ENCODE results near the gene RAB1A.

The RAB1A gene

DNA sequence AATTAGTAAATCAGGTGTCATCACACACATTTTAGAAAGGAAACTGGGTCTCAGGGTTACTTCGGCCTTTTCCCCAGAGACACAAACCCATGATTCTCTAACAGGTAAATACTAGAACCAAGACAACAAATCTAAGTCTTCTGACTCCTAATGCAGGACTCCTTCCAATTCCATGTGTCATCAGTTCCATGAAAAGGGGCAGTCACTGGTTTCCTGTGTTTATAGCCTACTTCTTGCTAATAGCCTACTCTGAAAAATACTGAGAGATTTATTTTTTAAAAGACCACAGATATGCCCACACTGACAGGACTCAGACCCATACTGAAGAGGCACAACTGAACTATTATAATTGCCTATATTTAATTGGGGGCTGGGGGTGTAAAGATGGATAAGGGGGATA lies 33.0 kb downstream of the RAB1A start:
- TF ChIP-seq, protein P1, sequence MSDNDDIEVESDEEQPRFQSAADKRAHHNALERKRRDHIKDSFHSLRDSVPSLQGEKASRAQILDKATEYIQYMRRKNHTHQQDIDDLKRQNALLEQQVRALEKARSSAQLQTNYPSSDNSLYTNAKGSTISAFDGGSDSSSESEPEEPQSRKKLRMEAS (IDR thresholded peaks at IDR 0.05) = no peak
- TF ChIP-seq EGR1 (IDR thresholded peaks at IDR 0.05) = no peak
- TF ChIP-seq YY1 (IDR thresholded peaks at IDR 0.05; ENCODE audit: low read depth) = no peak
- no peak for TF ChIP-seq NFIC (IDR thresholded peaks at IDR 0.05)
- TF ChIP-seq ZBTB7A (IDR thresholded peaks at IDR 0.05; ENCODE audit: low read depth) = no peak
- TF ChIP-seq FOXM1 (IDR thresholded peaks at IDR 0.05; ENCODE audit: borderline replicate concordance, low read depth) = no peak
- TF ChIP-seq TEAD4 (IDR thresholded peaks at IDR 0.05) = no peak
- TF ChIP-seq, protein P2, sequence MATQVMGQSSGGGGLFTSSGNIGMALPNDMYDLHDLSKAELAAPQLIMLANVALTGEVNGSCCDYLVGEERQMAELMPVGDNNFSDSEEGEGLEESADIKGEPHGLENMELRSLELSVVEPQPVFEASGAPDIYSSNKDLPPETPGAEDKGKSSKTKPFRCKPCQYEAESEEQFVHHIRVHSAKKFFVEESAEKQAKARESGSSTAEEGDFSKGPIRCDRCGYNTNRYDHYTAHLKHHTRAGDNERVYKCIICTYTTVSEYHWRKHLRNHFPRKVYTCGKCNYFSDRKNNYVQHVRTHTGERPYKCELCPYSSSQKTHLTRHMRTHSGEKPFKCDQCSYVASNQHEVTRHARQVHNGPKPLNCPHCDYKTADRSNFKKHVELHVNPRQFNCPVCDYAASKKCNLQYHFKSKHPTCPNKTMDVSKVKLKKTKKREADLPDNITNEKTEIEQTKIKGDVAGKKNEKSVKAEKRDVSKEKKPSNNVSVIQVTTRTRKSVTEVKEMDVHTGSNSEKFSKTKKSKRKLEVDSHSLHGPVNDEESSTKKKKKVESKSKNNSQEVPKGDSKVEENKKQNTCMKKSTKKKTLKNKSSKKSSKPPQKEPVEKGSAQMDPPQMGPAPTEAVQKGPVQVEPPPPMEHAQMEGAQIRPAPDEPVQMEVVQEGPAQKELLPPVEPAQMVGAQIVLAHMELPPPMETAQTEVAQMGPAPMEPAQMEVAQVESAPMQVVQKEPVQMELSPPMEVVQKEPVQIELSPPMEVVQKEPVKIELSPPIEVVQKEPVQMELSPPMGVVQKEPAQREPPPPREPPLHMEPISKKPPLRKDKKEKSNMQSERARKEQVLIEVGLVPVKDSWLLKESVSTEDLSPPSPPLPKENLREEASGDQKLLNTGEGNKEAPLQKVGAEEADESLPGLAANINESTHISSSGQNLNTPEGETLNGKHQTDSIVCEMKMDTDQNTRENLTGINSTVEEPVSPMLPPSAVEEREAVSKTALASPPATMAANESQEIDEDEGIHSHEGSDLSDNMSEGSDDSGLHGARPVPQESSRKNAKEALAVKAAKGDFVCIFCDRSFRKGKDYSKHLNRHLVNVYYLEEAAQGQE (IDR thresholded peaks at IDR 0.05; ENCODE audit: low read depth) = no peak
- TF ChIP-seq CEBPB (IDR thresholded peaks at IDR 0.05) = no peak
- TF ChIP-seq EP300 (IDR thresholded peaks at IDR 0.05; ENCODE audit: borderline replicate concordance) = no peak
- no peak for TF ChIP-seq TAF1 (IDR thresholded peaks at IDR 0.05; ENCODE audit: low read depth)
- TF ChIP-seq USF1 (IDR thresholded peaks at IDR 0.05) = no peak
- TF ChIP-seq TCF12 (IDR thresholded peaks at IDR 0.05; ENCODE audit: low read depth) = no peak
- TF ChIP-seq RAD21 (IDR thresholded peaks at IDR 0.05; ENCODE audit: low read depth) = no peak
- no peak for TF ChIP-seq CREB1 (IDR thresholded peaks at IDR 0.05; ENCODE audit: low read depth)

- no peak for TF ChIP-seq EGR1 (IDR thresholded peaks at IDR 0.05)
- TF ChIP-seq, protein P2 (IDR thresholded peaks at IDR 0.05; ENCODE audit: low read depth) = no peak
- no peak for TF ChIP-seq EP300 (IDR thresholded peaks at IDR 0.05; ENCODE audit: borderline replicate concordance)
- TF ChIP-seq TAF1 (IDR thresholded peaks at IDR 0.05; ENCODE audit: low read depth) = no peak
- TF ChIP-seq TEAD4 (IDR thresholded peaks at IDR 0.05) = no peak
- no peak for TF ChIP-seq CEBPB (IDR thresholded peaks at IDR 0.05)
- no peak for TF ChIP-seq NFIC (IDR thresholded peaks at IDR 0.05)
- TF ChIP-seq CREB1 (IDR thresholded peaks at IDR 0.05; ENCODE audit: low read depth) = no peak
- TF ChIP-seq RAD21 (IDR thresholded peaks at IDR 0.05; ENCODE audit: low read depth) = no peak
- TF ChIP-seq FOXM1 (IDR thresholded peaks at IDR 0.05; ENCODE audit: borderline replicate concordance, low read depth) = no peak
- no peak for TF ChIP-seq TCF12 (IDR thresholded peaks at IDR 0.05; ENCODE audit: low read depth)
- TF ChIP-seq YY1 (IDR thresholded peaks at IDR 0.05; ENCODE audit: low read depth) = no peak
- no peak for TF ChIP-seq USF1 (IDR thresholded peaks at IDR 0.05)
Measured at GRCh38 chr2:65093211-65093610, 36.7 kb downstream of the RAB1A start.

GRCh38 chr2:65092791-65093190 lies 37.1 kb downstream of the RAB1A start:
- TF ChIP-seq TCF12 (IDR thresholded peaks at IDR 0.05; ENCODE audit: low read depth) (no peak), ZBTB7A (IDR thresholded peaks at IDR 0.05; ENCODE audit: low read depth) (no peak), YY1 (IDR thresholded peaks at IDR 0.05; ENCODE audit: low read depth) (no peak), EP300 (IDR thresholded peaks at IDR 0.05; ENCODE audit: borderline replicate concordance) (no peak), NFIC (IDR thresholded peaks at IDR 0.05) (no peak), TAF1 (IDR thresholded peaks at IDR 0.05; ENCODE audit: low read depth) (no peak), EGR1 (IDR thresholded peaks at IDR 0.05) (no peak), USF1 (IDR thresholded peaks at IDR 0.05) (no peak), FOXM1 (IDR thresholded peaks at IDR 0.05; ENCODE audit: borderline replicate concordance, low read depth) (no peak), TEAD4 (IDR thresholded peaks at IDR 0.05) (no peak), CEBPB (IDR thresholded peaks at IDR 0.05) (no peak), CREB1 (IDR thresholded peaks at IDR 0.05; ENCODE audit: low read depth) (no peak), RAD21 (IDR thresholded peaks at IDR 0.05; ENCODE audit: low read depth) (no peak)
- TF ChIP-seq, protein P2 (IDR thresholded peaks at IDR 0.05; ENCODE audit: low read depth) = no peak

DNA sequence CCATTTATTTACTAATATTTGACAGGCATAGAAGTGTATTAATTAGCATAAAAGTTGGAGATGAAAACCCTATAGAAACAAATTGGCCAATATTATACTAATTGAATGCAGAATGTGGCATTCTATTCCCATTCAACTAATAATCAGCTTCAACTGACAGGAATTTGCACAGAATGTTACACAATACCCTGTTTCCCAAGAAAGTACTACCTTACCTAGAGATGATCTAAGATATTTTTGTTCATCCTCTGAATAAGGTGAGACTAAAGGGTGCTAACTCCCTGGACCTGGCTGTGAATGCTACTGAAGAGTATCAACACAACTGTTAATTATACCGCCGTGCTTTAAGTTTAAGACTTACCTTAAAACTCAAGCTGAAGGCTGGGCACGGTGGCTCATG lies 44.8 kb downstream of the RAB1A start:
- TF ChIP-seq USF1 (IDR thresholded peaks at IDR 0.05) (no peak), CEBPB (IDR thresholded peaks at IDR 0.05) (no peak), TAF1 (IDR thresholded peaks at IDR 0.05; ENCODE audit: low read depth) (no peak), NFIC (IDR thresholded peaks at IDR 0.05) (no peak), EGR1 (IDR thresholded peaks at IDR 0.05) (no peak), TCF12 (IDR thresholded peaks at IDR 0.05; ENCODE audit: low read depth) (no peak), FOXM1 (IDR thresholded peaks at IDR 0.05; ENCODE audit: borderline replicate concordance, low read depth) (no peak), CREB1 (IDR thresholded peaks at IDR 0.05; ENCODE audit: low read depth) (no peak), TEAD4 (IDR thresholded peaks at IDR 0.05) (no peak), EP300 (IDR thresholded peaks at IDR 0.05; ENCODE audit: borderline replicate concordance) (no peak), YY1 (IDR thresholded peaks at IDR 0.05; ENCODE audit: low read depth) (no peak), ZBTB7A (IDR thresholded peaks at IDR 0.05; ENCODE audit: low read depth) (no peak), RAD21 (IDR thresholded peaks at IDR 0.05; ENCODE audit: low read depth) (no peak)
- TF ChIP-seq, protein P1 (IDR thresholded peaks at IDR 0.05) = no peak
- TF ChIP-seq, protein P2 (IDR thresholded peaks at IDR 0.05; ENCODE audit: low read depth) = no peak

Data from Ishikawa (cell line).